Tibial nerve (tissue), 4 donors: ENCODE measurements around the gene TRMT2A.

Experiments
- CTCF ChIP-seq, 5 experiments: fragments of 200-600 bp in 3 of 5; fragments of 450-650 bp in 2 of 5; sonication (generic) in 3 of 5; IDR thresholded peaks; one replicate each; pipeline ENCODE4 v1.5.1; 2016 to 2019; ENCODE audit warnings: antibody characterized with exemption in 5 of 5, mild to moderate bottlenecking in 3 of 5, moderate library complexity in 2 of 5
- EP300 ChIP-seq, 2 donors: sonication (generic); formaldehyde crosslinking; IDR thresholded peaks; one replicate each; pipeline ENCODE4 v1.6.1; 2017; ENCODE audit warnings: antibody characterized with exemption in 2 of 2, mild to moderate bottlenecking in 1 of 2

- TF ChIP-seq CTCF (IDR thresholded peaks at IDR 0.05) = no peak
- peak in 1 of 2 donors; percentile 11 for TF ChIP-seq EP300 (IDR thresholded peaks at IDR 0.05)
These were observed 21.8 kb upstream of the TRMT2A start for GRCh38 chr22:20138868-20139267.
